ENCODE data around the gene MACROD2.
"Not testable (repeated sequence)": the region's sequence is repeated elsewhere in the genome, so short reads cannot be mapped to it uniquely, and the experiment has no call there.

Gene MACROD2

DNA sequence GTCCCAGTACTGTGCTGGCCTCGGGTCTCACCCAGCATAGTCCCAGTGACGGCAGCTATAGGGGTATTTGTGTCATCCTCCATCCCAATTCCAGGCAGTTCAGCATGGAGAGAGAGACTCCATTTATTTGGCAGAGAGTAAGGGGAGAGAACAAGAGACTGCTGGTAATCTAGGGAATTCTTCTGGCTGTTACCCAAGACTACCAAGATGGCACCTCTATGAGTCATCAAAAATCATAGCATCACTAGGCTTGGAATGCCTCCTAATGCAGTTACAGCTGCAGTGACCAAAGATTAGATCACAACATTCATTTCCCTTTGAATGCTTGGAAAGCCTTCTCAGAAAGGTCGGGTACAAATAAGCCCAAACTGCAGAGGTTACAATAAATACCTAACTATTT lies 1002.5 kb downstream of the MACROD2 start:
- FAIRE-seq, result no peak
- TF ChIP-seq PAX5 (IDR thresholded peaks at IDR 0.05; ENCODE audit: insufficient read depth, low read length, severe bottlenecking) (no peak), POLR2AphosphoS5 (IDR thresholded peaks at IDR 0.05; ENCODE audit: low read depth, low read length) (no peak), SPI1 (IDR thresholded peaks at IDR 0.05; ENCODE audit: low read depth, low read length) (no peak), TAF1 (IDR thresholded peaks at IDR 0.05; ENCODE audit: low read depth, low read length) (no peak), POLR2A (IDR thresholded peaks at IDR 0.05; ENCODE audit: low read depth, low read length) (no peak), POU2F2 (IDR thresholded peaks at IDR 0.05; ENCODE audit: low read depth, low read length) (no peak)
- no peak for DNase-seq (ENCODE audit: insufficient read length, low spot score)

GRCh38 chr20:15005300-15005986 lies 1010.1 kb downstream of the MACROD2 start:
- no peak for FAIRE-seq
- no peak for DNase-seq (ENCODE audit: insufficient read length, low spot score)
- no peak for TF ChIP-seq PAX5 (IDR thresholded peaks at IDR 0.05; ENCODE audit: insufficient read depth, low read length, severe bottlenecking)

DNA sequence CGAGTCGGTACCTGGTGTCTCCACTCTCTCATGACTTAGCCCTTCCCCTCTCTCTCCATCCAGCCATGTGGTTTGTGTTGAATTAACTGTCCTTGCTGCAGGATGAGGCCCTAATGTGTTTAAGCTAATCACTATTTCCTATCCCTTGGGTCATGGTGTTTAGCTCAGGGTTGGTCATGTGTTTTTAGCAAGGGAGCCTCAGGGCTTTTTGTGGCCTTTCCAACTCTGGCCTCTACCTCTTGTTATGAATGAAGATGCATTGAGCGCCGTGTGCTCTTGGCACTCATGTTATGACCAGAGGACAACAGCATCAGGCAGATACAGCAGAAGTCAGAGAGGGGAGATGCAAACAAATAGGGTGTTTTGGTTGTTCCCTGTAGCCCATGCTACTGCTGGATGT lies 1016.3 kb downstream of the MACROD2 start:
- FAIRE-seq, result no peak

GRCh38 chr20:15012566-15012965 lies 1017.2 kb downstream of the MACROD2 start:
- DNase-seq (ENCODE audit: insufficient read length, low spot score) (no peak), FAIRE-seq (no peak)
- TF ChIP-seq SPI1 (IDR thresholded peaks at IDR 0.05; ENCODE audit: low read depth, low read length), result no peak
- no peak for TF ChIP-seq TAF1 (IDR thresholded peaks at IDR 0.05; ENCODE audit: low read depth, low read length)
- no peak for TF ChIP-seq POLR2A (IDR thresholded peaks at IDR 0.05; ENCODE audit: low read depth, low read length)
- no peak for TF ChIP-seq PAX5 (IDR thresholded peaks at IDR 0.05; ENCODE audit: insufficient read depth, low read length, severe bottlenecking)
- no peak for TF ChIP-seq POU2F2 (IDR thresholded peaks at IDR 0.05; ENCODE audit: low read depth, low read length)
- no peak for TF ChIP-seq POLR2AphosphoS5 (IDR thresholded peaks at IDR 0.05; ENCODE audit: low read depth, low read length)

More for the DNA sequence above, 1016.3 kb downstream of the MACROD2 start:
- no peak for TF ChIP-seq PAX5 (IDR thresholded peaks at IDR 0.05; ENCODE audit: insufficient read depth, low read length, severe bottlenecking)
- no peak for TF ChIP-seq POU2F2 (IDR thresholded peaks at IDR 0.05; ENCODE audit: low read depth, low read length)
- no peak for TF ChIP-seq POLR2A (IDR thresholded peaks at IDR 0.05; ENCODE audit: low read depth, low read length)
- TF ChIP-seq POLR2AphosphoS5 (IDR thresholded peaks at IDR 0.05; ENCODE audit: low read depth, low read length), result no peak
- no peak for TF ChIP-seq TAF1 (IDR thresholded peaks at IDR 0.05; ENCODE audit: low read depth, low read length)
- TF ChIP-seq SPI1 (IDR thresholded peaks at IDR 0.05; ENCODE audit: low read depth, low read length), result no peak
- DNase-seq (ENCODE audit: insufficient read length, low spot score), result no peak

- DNase-seq (ENCODE audit: insufficient read length, low spot score); FAIRE-seq: not testable (repeated sequence)
Observed at GRCh38 chr20:15016875-15017274, 1021.6 kb downstream of the MACROD2 start.

- DNase-seq (ENCODE audit: insufficient read length, low spot score) (no peak), FAIRE-seq (no peak)
- TF ChIP-seq POU2F2 (IDR thresholded peaks at IDR 0.05; ENCODE audit: low read depth, low read length) (no peak), PAX5 (IDR thresholded peaks at IDR 0.05; ENCODE audit: insufficient read depth, low read length, severe bottlenecking) (no peak), POLR2A (IDR thresholded peaks at IDR 0.05; ENCODE audit: low read depth, low read length) (no peak), SPI1 (IDR thresholded peaks at IDR 0.05; ENCODE audit: low read depth, low read length) (no peak), TAF1 (IDR thresholded peaks at IDR 0.05; ENCODE audit: low read depth, low read length) (no peak), POLR2AphosphoS5 (IDR thresholded peaks at IDR 0.05; ENCODE audit: low read depth, low read length) (no peak)
Observed at GRCh38 chr20:15018966-15019365, 1023.6 kb downstream of the MACROD2 start.

GRCh38 chr20:15020845-15021244 lies 1025.5 kb downstream of the MACROD2 start:
- no peak for FAIRE-seq
- DNase-seq (ENCODE audit: insufficient read length, low spot score), result no peak
- no peak for TF ChIP-seq SPI1 (IDR thresholded peaks at IDR 0.05; ENCODE audit: low read depth, low read length)
- TF ChIP-seq POLR2AphosphoS5 (IDR thresholded peaks at IDR 0.05; ENCODE audit: low read depth, low read length), result no peak
- no peak for TF ChIP-seq POLR2A (IDR thresholded peaks at IDR 0.05; ENCODE audit: low read depth, low read length)
- no peak for TF ChIP-seq TAF1 (IDR thresholded peaks at IDR 0.05; ENCODE audit: low read depth, low read length)
- TF ChIP-seq POU2F2 (IDR thresholded peaks at IDR 0.05; ENCODE audit: low read depth, low read length), result no peak
- no peak for TF ChIP-seq PAX5 (IDR thresholded peaks at IDR 0.05; ENCODE audit: insufficient read depth, low read length, severe bottlenecking)

DNA sequence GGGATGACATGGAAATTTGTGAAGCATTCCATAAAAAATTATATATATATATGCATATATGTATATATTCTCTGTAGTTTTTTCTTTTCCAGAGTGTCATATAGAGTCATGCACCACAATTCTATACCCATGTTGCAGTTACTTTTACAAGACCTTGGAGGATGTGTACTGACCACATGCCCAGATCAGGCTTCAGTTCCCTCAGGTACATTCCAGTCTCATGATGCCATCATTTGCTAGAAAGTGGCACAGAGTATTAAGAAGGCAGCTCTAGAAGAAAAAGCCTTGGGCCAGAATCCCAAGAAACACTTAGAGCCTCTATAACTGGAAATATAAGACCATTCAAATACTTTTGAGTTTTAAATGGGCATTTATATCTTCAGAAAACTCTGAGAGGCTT lies 1027.6 kb downstream of the MACROD2 start:
- no peak for FAIRE-seq
- no peak for DNase-seq (ENCODE audit: insufficient read length, low spot score)
- TF ChIP-seq POU2F2 (IDR thresholded peaks at IDR 0.05; ENCODE audit: low read depth, low read length) (no peak), POLR2A (IDR thresholded peaks at IDR 0.05; ENCODE audit: low read depth, low read length) (no peak), SPI1 (IDR thresholded peaks at IDR 0.05; ENCODE audit: low read depth, low read length) (no peak), POLR2AphosphoS5 (IDR thresholded peaks at IDR 0.05; ENCODE audit: low read depth, low read length) (no peak), TAF1 (IDR thresholded peaks at IDR 0.05; ENCODE audit: low read depth, low read length) (no peak), PAX5 (IDR thresholded peaks at IDR 0.05; ENCODE audit: insufficient read depth, low read length, severe bottlenecking) (no peak)

- DNase-seq (ENCODE audit: insufficient read length, low spot score), result no peak
- FAIRE-seq, result no peak
- TF ChIP-seq POLR2A (IDR thresholded peaks at IDR 0.05; ENCODE audit: low read depth, low read length), result no peak
- no peak for TF ChIP-seq SPI1 (IDR thresholded peaks at IDR 0.05; ENCODE audit: low read depth, low read length)
- no peak for TF ChIP-seq POLR2AphosphoS5 (IDR thresholded peaks at IDR 0.05; ENCODE audit: low read depth, low read length)
- no peak for TF ChIP-seq PAX5 (IDR thresholded peaks at IDR 0.05; ENCODE audit: insufficient read depth, low read length, severe bottlenecking)
- TF ChIP-seq TAF1 (IDR thresholded peaks at IDR 0.05; ENCODE audit: low read depth, low read length), result no peak
- TF ChIP-seq POU2F2 (IDR thresholded peaks at IDR 0.05; ENCODE audit: low read depth, low read length), result no peak
Observed at GRCh38 chr20:15026759-15027158, 1031.4 kb downstream of the MACROD2 start.

DNA sequence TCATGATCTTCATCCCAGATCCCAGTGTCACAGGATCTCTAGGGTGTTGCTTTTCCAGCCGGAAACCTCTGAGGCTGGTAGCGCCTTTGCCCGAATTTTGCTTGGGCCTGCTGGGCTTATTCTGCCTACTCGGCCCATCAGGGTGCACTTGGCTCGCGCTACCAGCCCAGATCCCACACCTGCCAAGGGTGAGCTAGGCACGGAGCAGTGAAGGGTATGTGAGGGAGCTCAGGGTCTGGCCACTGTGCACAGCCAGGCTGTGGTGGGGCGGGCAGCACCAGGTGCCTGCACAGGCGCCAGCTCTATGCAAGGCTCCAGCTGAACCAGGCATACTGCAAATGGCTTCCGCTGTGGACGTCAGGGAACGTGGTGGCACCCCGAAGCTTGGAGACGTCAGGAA lies 1035.5 kb downstream of the MACROD2 start:
- FAIRE-seq, result no peak
- TF ChIP-seq POU2F2 (IDR thresholded peaks at IDR 0.05; ENCODE audit: low read depth, low read length) (no peak), SPI1 (IDR thresholded peaks at IDR 0.05; ENCODE audit: low read depth, low read length) (no peak), POLR2A (IDR thresholded peaks at IDR 0.05; ENCODE audit: low read depth, low read length) (no peak), PAX5 (IDR thresholded peaks at IDR 0.05; ENCODE audit: insufficient read depth, low read length, severe bottlenecking) (no peak), POLR2AphosphoS5 (IDR thresholded peaks at IDR 0.05; ENCODE audit: low read depth, low read length) (no peak), TAF1 (IDR thresholded peaks at IDR 0.05; ENCODE audit: low read depth, low read length) (no peak)
- no peak for DNase-seq (ENCODE audit: insufficient read length, low spot score)
